ENCODE results near the gene ADSS1. TPM values are rescaled to one million over a fixed set of nuclear protein-coding genes. Genes with fewer than 3 reads are reported as not detected.

The ADSS1 gene
- total and polyA plus RNA-seq, 4 donors = 1.8 to 18.8 (median 12.2) TPM

DNA sequence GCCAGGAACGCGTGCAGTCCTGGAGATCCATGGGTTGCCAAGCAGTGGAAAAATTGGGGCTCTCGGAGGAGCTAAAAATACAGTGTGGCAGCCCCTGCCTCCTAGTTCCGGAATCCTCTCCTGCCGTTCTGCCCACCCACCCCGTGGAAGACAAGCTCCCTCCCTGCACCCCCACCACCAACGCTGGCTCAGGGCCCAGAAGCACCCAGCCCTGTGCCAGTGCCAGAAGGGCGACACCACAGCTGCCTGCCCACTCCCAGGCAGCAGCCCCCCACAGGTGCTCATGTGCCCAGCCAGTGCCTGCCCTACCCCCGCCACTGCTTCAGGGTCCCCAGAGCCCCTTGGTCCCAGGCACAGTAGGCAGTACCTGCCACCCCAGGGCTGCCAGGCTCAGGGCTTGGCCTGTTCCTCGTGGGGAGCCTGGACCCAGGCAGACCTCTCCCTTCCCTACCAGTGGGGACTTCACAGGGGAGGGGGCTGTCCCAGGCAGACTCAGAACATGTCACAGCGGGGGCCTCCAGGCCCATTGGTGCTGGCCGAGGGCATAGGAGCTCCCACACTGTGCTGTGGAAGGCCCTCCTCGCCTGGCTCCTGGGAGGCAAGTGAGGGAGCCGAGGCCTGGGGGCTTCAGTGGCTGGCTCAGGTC lies 27.2 kb upstream of the ADSS1 start:
- Histone ChIP-seq H3K36me3 (ENCODE audit: control insufficient read depth in 4 of 4, insufficient read depth in 3 of 4, low read depth in 1 of 4, low read length in 3 of 4) (peaks cover 0 to 7% (median 2%) of the 10 kb centered on the region in 4 donors), H3K27me3 (ENCODE audit: control insufficient read depth in 4 of 4, insufficient read depth in 4 of 4, low read length in 3 of 4) (no peaks in the 10 kb centered on the region), H3K9ac (ENCODE audit: low read depth in 1 of 2, low read length in 2 of 2) (no peak overlapping the region), H3K27ac (ENCODE audit: low read depth in 1 of 2, low read length in 2 of 2) (no peak overlapping the region), H3K9me3 (ENCODE audit: control insufficient read depth in 4 of 4, low read length in 3 of 4) (no peaks in the 10 kb centered on the region), H3K4me1 (ENCODE audit: control insufficient read depth in 4 of 4, insufficient read depth in 4 of 4, low read length in 3 of 4) (peaks cover 33 to 74% (median 56%) of the 10 kb centered on the region in 4 donors), H3K4me3 (ENCODE audit: low read depth in 1 of 3, low read length in 3 of 3) (no peak overlapping the region)
- WGBS = 83% methylated on average over 14 of the region's 14 CpGs
- no peak for DNase-seq (ENCODE audit: low spot score)
- TF ChIP-seq CTCF (IDR thresholded peaks at IDR 0.05; ENCODE audit: low read depth, low read length, missing input control) = no peak
- TF ChIP-seq FOXA2 (IDR thresholded peaks at IDR 0.05) = no peak
- no peak for TF ChIP-seq RAD21 (IDR thresholded peaks at IDR 0.05)
- TF ChIP-seq, protein P1, sequence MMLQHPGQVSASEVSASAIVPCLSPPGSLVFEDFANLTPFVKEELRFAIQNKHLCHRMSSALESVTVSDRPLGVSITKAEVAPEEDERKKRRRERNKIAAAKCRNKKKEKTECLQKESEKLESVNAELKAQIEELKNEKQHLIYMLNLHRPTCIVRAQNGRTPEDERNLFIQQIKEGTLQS (IDR thresholded peaks at IDR 0.05) = no peak
- TF ChIP-seq FOXA1 (IDR thresholded peaks at IDR 0.05) = no peak
- TF ChIP-seq HNF4G (IDR thresholded peaks at IDR 0.05) = no peak
- TF ChIP-seq NR2F2 (IDR thresholded peaks at IDR 0.05) = no peak
- TF ChIP-seq TAF1 (conservative IDR thresholded peaks at IDR 0.05) = no peak

DNA sequence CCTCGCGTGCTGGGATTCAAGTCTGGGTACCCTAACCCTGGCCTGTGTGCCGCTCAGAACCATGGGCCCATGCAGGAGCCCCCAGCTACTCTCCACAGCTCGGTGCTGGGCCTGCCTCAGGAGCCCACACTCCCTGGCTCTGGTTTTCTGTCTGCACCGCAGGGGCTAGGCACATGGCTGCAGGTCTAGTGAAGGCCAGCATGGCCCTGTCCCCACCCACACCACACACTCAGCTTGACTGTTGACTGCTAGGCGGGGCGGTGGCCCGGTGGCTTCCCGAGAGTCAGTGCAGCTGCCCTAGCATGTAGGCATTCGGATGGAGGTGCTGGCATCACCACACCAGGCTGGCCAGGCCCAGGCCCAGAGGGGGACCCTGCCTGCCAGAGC lies 26.7 kb upstream of the ADSS1 start:
- TF ChIP-seq, protein P1 (IDR thresholded peaks at IDR 0.05) = no peak
- TF ChIP-seq, protein P2, sequence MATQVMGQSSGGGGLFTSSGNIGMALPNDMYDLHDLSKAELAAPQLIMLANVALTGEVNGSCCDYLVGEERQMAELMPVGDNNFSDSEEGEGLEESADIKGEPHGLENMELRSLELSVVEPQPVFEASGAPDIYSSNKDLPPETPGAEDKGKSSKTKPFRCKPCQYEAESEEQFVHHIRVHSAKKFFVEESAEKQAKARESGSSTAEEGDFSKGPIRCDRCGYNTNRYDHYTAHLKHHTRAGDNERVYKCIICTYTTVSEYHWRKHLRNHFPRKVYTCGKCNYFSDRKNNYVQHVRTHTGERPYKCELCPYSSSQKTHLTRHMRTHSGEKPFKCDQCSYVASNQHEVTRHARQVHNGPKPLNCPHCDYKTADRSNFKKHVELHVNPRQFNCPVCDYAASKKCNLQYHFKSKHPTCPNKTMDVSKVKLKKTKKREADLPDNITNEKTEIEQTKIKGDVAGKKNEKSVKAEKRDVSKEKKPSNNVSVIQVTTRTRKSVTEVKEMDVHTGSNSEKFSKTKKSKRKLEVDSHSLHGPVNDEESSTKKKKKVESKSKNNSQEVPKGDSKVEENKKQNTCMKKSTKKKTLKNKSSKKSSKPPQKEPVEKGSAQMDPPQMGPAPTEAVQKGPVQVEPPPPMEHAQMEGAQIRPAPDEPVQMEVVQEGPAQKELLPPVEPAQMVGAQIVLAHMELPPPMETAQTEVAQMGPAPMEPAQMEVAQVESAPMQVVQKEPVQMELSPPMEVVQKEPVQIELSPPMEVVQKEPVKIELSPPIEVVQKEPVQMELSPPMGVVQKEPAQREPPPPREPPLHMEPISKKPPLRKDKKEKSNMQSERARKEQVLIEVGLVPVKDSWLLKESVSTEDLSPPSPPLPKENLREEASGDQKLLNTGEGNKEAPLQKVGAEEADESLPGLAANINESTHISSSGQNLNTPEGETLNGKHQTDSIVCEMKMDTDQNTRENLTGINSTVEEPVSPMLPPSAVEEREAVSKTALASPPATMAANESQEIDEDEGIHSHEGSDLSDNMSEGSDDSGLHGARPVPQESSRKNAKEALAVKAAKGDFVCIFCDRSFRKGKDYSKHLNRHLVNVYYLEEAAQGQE (IDR thresholded peaks at IDR 0.05) = no peak
- TF ChIP-seq YY1 (IDR thresholded peaks at IDR 0.05) = no peak
- TF ChIP-seq NR2F2 (IDR thresholded peaks at IDR 0.05) = no peak
- TF ChIP-seq CTCF (IDR thresholded peaks at IDR 0.05; ENCODE audit: low read depth, low read length, missing input control) = no peak
- TF ChIP-seq MAX (IDR thresholded peaks at IDR 0.05) = no peak
- no peak overlapping the region for H3K27ac ChIP-seq (ENCODE audit: low read depth in 1 of 2, low read length in 2 of 2)
- no peak overlapping the region for H3K9ac ChIP-seq (ENCODE audit: low read depth in 1 of 2, low read length in 2 of 2)
- 91% methylated on average over 10 of the region's 10 CpGs for WGBS
- H3K27me3 ChIP-seq (ENCODE audit: control insufficient read depth in 4 of 4, insufficient read depth in 4 of 4, low read length in 3 of 4) = no peaks in the 10 kb centered on the region
- DNase-seq (ENCODE audit: low spot score) = no peak
- peaks cover 0 to 9% (median 2%) of the 10 kb centered on the region in 4 donors for H3K36me3 ChIP-seq (ENCODE audit: control insufficient read depth in 4 of 4, insufficient read depth in 3 of 4, low read depth in 1 of 4, low read length in 3 of 4)
- H3K4me1 ChIP-seq (ENCODE audit: control insufficient read depth in 4 of 4, insufficient read depth in 4 of 4, low read length in 3 of 4) = peaks cover 30 to 69% (median 51%) of the 10 kb centered on the region in 4 donors
- no peaks in the 10 kb centered on the region for H3K9me3 ChIP-seq (ENCODE audit: control insufficient read depth in 4 of 4, low read length in 3 of 4)
- H3K4me3 ChIP-seq (ENCODE audit: low read depth in 1 of 3, low read length in 3 of 3) = no peak overlapping the region
